Measurements from ENCODE around the gene CACNA2D3.

- no peak for TF ChIP-seq CTCF (IDR thresholded peaks at IDR 0.05; ENCODE audit: low read length)
- no peak for TF ChIP-seq EZH2 (optimal IDR thresholded peaks at IDR 0.05; ENCODE audit: low read depth, low read length)
- no peak for TF ChIP-seq EZH2phosphoT487 (IDR thresholded peaks at IDR 0.05; ENCODE audit: low read length)
Observed at GRCh38 chr3:54905920-54906319, 783.6 kb downstream of the CACNA2D3 start.
